Endometrial microvascular endothelial cells (primary cell): ENCODE data around the gene SSNA1. TPM values are rescaled to one million over a fixed set of nuclear protein-coding genes. Genes with fewer than 3 reads are reported as not detected.

ENCODE experiments used
- in situ Hi-C: cut with HindIII; loops from 2 replicates; pipeline ENCODE4 v1.10.0; 2017; ENCODE audit warnings: low sequenced_read_pairs, low pct_unique_long_range_greater_than_20kb; ENCODE audit errors: inconsistent ontology term
- total RNA-seq: library from RNA; depleted of rRNA; stranded (reverse); fragments of >200 nt; gene quantifications from one replicate; pipeline ENCODE4 v1.2.3, GENCODE V29; 2015; ENCODE audit errors: inconsistent ontology term

Gene SSNA1
- total RNA-seq, 1 donor from 2014 or later, result 117 TPM

DNA sequence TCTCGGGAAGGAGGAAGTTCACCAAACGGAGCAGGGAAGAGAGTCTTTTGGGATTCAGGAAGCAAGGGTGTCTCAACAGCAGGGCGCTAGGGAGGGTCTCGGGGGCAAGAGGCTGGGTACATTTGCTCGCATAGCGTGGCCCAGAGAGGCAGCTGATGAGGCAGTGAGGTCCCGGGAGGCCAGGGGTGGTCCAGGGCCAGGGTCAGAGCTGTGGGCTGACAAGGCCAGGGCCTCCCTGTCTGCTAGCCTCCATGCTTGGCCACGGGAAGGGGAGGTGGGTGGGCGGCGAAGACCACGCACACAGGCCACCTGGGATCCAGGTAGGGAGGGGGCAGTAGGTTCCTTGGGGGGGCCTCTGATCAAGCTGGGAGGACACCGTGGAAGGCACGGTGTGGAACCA, 23.1 kb downstream of the SSNA1 start:
- in situ Hi-C loops, result no loop called here

- in situ Hi-C loops, result no loop called here
Measured at GRCh38 chr9:137212520-137212919, 24.0 kb downstream of the SSNA1 start.

- in situ Hi-C loops, result no loop called here
Measured at GRCh38 chr9:137213160-137214060, 24.9 kb downstream of the SSNA1 start.

DNA sequence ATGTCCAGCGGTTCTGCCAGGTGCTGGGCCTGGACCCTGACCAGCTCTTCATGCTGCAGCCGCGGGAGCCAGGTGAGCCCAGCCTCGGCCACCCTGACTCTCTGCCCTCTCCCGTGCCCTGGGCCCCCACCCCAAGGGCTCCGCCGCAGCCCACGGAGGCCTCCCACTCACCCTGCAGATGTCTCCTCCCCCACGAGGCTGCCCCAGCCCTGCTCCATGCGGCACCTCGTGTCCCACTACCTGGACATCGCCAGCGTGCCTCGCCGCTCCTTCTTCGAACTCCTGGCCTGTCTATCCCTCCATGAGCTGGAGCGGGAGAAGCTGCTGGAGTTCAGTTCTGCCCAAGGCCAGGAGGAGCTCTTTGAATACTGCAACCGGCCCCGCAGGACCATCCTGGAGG, 26.1 kb downstream of the SSNA1 start:
- in situ Hi-C loops, result no loop called here

DNA sequence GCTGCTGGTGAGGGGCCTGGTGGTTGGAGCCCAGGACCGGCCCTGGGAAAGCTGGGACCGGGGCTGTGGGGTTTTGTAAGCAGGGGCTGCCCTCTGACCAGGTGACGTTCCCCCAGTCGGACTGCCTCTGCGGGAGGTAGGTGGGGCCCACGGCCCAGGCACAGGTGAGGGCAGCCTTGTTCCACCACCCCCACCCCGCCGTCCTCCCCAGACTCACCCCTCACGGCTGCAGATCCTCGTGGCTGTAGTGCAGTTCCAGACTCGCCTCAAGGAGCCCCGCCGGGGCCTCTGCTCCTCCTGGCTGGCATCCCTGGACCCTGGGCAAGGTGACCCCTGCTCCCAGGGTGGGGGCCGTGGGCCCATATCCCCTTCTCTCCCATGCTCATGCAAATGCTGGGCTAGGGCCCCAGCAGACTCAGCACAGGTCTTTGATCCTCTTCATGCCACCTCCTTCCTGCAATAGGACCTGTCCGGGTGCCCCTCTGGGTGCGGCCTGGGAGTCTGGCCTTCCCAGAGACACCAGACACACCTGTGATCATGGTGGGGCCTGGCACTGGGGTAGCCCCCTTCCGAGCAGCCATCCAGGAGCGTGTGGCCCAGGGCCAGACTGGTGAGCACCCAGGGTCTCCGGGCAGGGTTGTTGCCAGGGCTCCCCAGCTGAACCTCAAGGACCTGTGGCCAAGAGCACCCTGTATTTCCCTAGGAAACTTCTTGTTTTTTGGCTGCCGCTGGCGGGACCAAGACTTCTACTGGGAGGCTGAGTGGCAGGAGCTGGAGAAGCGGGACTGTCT, 26.9 kb downstream of the SSNA1 start:
- in situ Hi-C loops, result no loop called here

GRCh38 chr9:137216188-137216965, 27.9 kb downstream of the SSNA1 start:
- in situ Hi-C loops, result no loop called here

DNA sequence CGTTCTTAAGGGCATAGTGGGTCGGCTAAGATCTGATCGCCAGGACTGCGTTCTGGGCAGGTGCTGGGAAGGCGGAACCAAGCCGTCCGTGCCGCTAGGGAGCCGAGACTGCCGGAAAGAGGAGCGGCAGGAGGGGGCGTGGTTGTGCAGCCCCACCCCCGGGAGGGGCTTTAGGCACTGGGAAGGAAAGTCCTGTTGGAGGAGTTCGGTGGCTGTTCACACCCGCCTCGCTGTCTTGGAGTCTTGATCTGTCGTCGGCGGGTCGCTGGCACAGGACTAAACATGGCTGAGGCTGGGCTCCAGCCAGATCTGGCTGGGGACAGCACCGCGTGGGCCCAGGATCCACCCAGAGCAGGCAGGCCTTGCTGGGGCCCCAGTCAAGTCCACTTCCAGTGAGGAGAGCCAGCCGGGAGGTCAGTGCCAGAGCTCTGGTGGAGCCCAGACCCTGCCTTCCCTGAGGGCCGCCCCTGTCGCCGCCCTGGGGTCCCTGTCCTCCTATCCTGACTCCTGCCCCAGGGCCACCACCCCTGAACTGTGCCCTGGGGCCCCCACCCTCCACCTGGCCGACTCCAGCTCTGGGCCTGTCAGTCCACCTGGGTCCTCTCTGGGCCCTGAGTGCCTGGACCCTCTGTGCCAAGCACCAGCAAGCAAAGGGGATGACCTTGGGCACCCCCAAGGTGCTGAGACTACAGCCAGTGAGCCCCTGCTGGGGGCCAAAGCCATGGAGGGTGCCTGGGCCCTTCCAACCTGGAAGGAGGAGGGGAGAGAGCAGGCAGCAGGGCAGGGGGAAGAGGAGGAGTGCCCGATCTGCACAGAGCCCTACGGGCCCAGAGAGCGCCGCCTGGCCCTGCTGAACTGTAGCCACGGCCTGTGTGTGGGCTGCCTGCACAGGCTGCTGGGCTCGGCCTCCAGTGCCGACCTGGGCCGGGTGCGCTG, 29.1 kb downstream of the SSNA1 start:
- in situ Hi-C loops, result no loop called here

DNA sequence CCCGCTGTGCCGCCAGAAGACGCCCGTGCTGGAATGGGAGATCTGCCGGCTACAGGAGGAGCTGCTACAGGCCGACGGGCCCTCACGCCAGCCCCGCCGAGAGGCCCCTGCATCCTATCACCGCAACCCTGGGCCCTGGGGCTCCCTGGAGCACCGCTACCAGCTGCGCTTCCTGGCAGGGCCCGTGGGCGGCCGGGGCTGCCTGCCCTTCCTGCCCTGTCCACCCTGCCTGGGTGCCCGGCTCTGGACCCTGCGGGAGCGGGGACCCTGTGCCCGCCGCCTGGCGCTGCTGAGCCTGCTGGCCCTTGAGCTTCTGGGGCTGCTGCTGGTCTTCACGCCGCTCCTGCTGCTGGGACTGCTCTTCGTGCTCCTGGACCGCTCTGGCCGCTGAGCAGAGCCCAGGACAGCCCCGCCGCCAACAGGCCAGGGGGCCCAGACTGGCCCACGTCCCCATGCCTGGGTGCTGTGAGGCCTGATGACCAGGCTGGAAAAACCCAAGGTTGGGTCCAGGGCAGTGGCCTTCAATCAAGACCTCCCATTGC, 29.8 kb downstream of the SSNA1 start:
- in situ Hi-C loops, result no loop called here

DNA sequence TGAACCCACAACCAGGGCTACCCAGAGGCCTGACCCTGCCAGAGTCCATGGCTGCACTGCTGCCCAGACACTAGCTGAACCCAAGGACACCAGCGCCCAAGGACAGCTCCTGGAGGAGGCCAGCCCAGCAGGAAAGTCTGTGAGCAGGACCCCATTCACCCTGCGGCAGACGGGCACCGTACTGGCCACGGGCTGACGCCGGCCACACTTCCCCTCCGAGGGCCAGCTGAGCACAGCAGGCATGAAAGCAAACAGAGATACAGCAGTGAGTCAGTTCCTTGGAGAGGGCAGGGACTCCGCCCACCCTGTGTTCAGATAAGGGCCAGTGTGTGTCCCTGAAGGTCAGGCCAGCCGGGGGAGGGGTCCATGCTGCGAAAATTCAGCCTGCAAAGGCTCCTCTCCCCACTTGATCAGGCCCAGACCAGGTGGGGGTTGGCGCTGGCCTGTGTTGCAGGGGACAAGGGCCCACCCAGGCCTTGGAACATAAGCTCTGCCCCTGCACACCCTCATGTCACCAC, 30.3 kb downstream of the SSNA1 start:
- in situ Hi-C loops, result no loop called here

- in situ Hi-C loops, result no loop called here
Measured at GRCh38 chr9:137219757-137220316, 31.4 kb downstream of the SSNA1 start.

GRCh38 chr9:137220317-137221094, 32.0 kb downstream of the SSNA1 start:
- in situ Hi-C loops, result no loop called here

DNA sequence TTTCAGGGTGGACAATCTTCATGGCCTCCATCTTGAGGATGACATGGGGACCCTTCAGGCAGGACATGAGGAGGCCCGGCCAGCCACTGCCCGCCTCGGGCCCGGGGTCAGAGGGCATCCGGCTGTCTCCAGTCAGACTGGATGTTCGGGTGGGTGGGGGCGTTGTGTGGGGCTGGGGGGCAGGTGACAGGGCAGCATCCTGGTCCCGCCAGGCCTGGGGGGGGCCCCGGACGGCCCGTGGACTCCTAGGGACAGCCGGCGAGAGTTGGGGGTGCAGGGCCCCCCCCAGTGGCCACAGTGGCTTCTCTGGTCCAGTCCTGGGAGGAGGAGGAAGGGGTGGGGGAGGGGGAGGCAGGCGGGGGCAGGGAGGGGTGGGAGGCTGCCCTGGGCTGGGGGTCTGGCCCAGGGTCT, 32.6 kb downstream of the SSNA1 start:
- in situ Hi-C loops, result no loop called here

DNA sequence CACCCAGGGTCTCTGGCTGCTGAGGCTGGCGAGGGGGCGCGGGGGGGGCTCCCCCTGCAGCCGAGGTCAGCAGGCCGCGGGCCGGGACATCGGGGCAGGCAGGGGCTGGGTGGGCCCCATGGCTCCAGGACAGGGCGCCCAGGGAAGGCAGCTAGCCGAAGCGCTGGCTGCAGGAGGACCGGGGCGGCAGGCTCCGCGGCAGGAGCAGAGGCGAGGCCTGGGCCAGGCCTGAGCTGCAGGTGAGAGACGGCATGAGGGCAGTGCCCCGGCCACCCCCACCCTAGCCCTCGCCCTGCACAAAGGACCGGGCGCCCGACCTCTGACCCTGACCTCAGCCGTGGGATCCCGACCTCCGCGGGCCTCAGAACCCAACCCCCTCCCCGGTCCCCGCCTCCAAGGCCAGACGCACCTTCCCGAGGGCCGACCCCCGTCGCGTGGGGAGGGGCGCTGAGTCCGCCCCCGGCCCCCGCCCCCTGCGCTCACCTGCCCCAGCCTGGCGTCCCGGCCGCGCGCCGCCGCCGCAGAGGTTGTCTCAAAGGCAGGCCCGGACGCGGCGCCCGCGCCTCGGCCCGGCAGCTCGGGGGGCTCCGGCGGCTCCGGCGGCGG, 33.1 kb downstream of the SSNA1 start:
- in situ Hi-C loops, result no loop called here

- in situ Hi-C loops, result no loop called here
Measured at GRCh38 chr9:137222190-137223077, 34.0 kb downstream of the SSNA1 start, which contains the start of gene RNF208. RNF208 (minus strand) TSS chr9:137222240; CDS start chr9:137221212, 1,028 bp downstream.
